Measurements from ENCODE around the gene CNTNAP2.
"Not testable (repeated sequence)": the region's sequence is repeated elsewhere in the genome, so short reads cannot be mapped to it uniquely, and the experiment has no call there.

The CNTNAP2 gene

DNA sequence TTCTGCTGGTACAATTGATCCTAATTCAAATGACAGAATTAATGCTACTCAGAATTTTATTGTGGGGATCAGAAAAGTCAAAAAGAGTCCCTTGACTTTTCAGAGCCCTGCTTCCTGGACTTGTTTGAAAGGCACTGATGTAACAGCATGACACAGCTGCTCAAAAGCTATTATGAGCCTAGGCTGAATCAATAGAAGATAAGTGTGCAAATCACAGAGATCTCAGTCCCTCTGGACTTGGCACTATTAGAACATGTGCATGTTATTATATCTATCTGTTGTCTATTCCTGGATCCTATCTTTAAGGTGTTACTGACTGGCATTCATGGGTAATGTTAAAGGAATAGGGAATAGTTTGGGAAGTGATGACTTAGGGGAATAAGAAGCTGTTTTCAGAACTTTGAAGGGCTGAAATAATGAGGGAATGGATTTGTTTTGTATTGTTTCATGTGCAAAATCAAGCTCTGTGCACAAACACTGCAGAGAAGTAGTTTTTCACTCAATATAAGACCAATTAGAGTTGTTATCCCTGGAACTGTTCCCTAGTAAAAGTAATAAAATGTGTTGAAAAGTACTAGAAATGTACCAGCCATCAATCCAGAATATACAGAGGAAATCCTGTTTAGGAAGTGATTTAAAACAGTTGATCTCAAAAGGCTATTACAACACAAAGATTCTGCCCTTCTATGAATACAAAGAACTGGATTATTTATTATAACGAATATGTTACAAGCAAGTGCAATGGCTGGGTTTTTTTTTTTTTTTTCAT lies 1659.1 kb downstream of the CNTNAP2 start:
- no peak for DNase-seq (ENCODE audit: low read depth)

DNA sequence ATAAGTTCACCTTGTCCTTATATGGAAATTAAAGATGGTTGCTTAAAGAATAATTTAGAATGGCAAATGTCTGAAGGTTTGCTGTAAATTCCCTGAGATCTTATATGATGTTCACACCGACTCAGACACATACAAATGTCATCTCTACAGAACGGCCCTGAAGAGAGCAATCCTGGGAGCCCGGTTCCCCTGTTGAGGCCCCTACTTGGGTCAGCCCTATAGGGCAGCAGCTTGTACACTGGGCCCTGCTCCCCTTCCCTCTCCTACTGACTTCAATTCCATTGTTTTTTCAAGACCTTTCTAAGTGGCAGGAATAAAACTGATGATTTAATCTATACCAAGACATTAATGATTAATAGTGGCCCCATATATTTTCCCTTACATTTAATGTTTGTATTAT lies 1660.7 kb downstream of the CNTNAP2 start:
- DNase-seq (ENCODE audit: low read depth) = no peak

DNA sequence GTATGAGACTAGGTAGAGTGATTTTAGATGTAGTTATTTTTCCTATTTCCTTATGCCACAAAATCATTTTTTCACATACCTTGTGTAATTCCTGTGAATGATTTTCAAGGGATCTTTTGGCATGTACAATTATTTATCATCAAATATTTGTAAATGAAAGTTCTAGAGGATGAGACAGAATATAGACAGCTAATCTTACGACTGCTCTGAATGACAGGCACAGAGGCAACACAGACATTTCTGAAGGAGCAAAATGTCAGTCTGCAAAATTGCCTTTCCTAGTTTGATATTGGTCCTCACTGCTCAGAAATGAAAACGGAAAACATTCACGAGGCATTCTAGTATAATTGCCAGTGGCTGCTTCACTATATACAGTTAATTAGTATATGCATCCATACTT lies 1663.3 kb downstream of the CNTNAP2 start:
- DNase-seq (ENCODE audit: low read depth) = no peak

DNA sequence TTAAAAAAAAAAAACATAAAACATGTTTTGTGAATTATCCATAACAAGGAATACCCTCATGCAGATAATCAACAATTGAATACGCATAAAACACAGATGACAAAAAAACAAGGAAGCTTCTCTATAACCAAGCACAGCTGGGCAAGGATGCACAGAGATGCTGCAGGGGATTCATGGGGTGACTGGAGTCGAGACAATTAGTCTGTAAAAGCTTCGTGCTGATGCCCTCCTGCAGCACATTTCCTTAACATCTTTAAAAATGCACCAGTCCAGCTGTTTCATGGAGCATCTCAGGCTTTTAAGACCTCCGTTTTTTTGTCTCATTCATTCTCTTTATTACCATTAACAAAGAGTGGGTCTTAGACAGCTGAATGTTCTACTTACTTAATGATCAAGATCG lies 1680.0 kb downstream of the CNTNAP2 start:
- no peak for DNase-seq (ENCODE audit: low read depth)

DNA sequence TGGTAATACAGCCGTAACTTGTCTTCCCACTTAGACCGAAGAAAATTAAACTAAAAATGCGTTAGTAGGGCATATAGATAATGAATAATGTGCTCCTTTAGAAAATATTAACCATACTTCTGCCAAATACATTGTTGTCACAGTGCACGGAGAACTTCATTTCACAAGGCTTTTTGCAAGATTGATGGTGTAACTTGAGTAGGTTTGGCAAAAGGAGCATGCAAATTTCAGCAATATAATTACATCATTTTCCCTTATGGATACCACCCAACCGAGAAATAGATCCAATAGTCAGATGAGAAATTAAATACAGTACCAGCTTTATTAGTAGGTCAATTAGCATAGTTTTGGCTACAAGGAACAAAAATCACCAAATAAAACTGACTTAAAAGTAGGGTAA lies 1681.4 kb downstream of the CNTNAP2 start:
- no peak for DNase-seq (ENCODE audit: low read depth)

DNA sequence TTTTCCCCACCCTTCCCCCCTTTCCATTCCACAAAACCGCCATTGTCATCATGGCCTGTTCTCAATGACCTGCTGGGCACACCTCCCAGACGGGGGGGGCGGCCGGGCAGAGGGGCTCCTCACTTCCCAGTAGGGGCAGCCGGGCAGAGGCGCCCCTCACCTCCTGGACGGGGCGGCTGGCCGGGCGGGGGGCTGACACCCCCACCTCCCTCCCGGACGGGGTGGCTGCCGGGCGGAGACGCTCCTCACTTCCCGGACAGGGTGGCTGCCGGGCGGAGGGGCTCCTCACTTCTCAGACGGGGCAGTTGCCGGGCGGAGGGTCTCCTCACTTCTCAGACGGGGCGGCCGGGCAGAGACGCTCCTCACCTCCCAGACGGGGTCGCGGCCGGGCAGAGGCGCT lies 1685.2 kb downstream of the CNTNAP2 start:
- not testable (repeated sequence) for DNase-seq (ENCODE audit: low read depth)

DNA sequence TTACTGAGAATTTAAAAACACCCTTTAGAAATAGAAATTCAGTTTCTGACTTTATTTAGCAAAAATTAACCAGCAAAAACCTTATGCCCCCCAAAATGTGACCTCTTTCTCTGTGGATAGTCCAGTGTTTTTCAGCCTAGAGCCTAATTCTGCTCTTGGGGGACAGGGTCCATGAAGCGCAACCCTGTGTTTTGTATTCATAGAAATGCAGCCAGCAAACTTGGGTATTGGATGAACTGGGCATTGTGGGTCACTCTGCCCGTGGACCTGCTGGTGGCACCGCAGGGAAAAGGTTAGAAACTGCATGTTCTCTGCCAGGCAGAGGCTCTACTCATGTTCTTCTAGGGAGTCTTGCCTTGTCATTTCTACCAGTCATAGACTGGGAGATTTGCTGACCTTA lies 1686.5 kb downstream of the CNTNAP2 start:
- DNase-seq (ENCODE audit: low read depth) = no peak

DNA sequence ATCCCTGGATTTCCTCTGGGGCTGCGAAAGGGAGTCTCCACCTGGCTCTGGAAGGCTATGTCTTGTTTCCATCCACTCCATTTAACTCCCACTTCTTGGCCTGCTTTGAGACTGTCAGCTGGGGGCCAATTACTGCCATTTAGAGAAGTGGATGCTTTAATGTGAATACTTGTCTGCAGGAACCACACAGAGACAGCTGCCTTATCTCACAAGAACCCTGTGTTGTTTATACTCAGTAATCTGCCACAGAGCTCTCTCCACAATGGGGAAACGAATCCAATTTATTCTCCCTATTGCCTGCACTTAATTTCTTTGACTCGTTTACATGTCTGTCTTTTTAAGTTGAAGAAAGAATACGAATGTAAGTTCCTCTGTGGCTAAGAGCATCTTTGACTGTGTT lies 1687.0 kb downstream of the CNTNAP2 start:
- DNase-seq (ENCODE audit: low read depth) = no peak

DNA sequence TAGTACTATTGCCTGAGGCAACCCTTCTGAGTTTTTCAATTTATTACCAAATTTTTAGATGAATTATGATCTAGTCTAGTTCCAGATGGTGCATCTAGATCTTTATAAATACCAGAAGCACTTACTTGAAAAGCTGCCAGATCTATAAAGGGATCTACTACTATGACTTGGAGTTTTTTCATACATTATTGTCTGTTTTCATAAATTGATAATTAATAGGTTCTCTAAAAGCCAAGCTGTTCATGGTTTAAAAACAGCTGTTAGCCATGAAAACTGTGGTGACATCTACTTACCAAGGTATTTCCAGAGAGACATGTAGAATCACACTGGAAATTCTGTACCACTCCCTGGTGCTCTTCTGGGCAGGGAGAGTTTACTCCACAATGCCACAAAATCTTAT lies 1687.4 kb downstream of the CNTNAP2 start:
- DNase-seq (ENCODE audit: low read depth) = no peak

DNA sequence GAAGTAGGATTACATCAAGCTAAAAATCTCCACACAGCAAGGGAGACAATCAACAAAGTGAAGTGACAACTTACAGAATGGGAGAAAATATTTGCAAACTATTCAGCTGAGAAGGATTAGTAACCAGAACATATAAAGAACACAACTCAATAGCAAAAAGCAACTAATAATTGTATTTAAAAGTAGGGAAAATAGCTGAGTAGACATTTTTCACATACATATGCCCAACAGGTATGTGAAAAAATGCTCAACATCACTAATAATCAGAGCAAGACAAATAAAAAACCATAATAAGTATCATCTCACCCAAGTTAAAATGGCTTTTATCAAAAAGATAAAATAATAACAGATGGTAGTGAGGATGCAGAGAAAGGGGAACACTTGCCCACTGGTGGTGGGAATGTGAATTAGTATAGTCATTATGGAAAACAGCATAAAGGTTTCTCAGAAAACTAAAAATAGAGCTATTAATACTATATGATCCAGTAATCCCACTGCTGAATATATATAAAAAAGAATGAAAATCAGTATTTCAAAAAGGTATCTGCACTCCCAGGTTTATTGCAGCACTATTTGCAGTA lies 1689.5 kb downstream of the CNTNAP2 start:
- no peak for DNase-seq (ENCODE audit: low read depth)

DNA sequence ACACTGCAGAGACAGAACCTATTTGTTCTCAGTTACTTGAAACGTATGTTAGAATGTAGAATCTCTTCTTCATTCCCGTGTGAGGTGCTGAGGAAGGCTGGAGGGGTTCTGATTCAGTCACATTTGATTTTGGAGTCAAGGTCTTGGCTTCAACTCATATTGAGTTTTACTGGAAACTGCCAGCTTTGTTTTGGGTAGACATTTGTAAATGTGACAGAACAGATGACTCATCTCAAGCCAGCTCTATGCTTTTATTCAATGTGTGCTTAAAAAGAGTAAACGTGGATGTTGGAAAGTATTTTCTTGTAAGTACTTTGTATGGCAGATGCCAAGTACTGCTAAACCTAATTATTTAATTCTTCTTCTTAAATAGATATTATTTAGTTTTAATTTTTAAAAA lies 1693.2 kb downstream of the CNTNAP2 start:
- DNase-seq (ENCODE audit: low read depth) = peak; percentile 12

DNA sequence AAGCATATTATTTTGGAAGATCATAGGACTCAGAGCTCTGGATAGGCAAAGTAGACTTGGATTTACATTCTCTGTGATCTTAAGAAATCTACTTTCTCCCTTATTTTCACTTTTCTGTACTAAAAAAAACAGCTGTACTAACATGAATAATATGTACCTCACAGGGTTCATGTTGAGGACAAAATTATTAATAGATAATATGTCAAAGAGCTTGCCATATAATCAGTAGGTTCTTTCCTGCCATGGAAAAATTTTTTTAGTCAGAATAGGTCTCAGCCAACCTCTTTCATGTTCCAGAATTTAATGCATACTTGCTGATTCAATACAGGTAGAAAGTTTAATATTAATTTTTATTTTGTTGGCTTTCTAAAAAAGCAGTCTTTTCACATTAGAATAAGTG lies 1693.7 kb downstream of the CNTNAP2 start:
- no peak for DNase-seq (ENCODE audit: low read depth)

DNA sequence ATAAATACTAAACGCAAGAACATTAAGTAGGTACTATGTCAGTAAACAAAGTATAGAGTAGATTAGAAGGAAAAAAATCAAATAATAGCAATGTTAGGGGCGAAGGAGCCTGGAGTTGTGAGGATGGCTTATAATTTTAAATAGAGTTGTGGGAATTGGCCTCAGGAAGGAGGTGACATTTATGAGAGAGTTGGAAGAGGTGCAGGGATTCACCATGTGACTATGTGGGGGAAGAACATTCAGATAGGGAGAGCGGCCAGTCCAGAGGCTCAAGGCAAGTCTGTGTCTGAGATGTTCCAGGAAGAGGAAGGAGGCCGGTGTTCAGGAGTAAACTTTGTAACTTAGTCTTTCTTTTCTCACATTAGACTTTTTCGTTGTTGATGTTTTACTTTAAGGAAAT lies 1695.3 kb downstream of the CNTNAP2 start:
- DNase-seq (ENCODE audit: low read depth) = no peak

DNA sequence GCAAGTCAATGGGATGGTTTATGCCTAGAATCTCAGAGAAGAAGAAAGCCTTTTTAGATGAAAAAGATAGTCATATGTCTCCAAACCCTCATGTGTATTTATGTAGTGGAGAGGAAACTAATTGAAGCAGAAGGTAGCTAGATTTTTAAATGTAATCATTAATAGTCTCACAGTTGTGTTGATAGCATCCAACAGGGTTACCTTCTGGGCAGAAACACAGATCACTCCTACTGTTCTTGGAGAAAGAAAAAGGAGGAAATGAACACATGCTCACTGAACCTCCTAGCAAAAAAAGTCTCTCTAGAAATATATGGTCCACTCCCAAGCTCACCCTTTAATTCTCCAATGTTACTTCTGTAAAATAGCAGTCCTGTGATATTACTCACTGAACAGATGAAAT lies 1696.7 kb downstream of the CNTNAP2 start:
- no peak for DNase-seq (ENCODE audit: low read depth)

DNA sequence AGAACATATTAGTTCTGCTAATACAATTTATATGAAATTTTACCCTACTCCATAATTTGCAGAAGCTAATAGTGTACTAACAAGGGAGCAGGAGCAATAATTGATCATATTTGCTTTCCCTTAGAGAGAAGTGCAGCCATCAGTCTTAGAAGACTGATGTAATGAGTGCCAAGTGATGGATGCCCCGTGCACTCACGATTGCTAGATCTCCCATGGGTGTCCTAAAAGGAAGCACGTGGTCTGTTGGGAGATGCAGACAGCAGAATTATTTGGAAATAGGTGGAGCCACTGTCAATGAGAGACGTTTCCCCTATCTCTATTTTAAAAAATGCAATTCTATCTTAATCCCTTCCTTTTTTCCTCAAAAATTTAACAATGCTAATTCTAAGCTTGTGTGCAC lies 1701.7 kb downstream of the CNTNAP2 start:
- DNase-seq (ENCODE audit: low read depth) = no peak

DNA sequence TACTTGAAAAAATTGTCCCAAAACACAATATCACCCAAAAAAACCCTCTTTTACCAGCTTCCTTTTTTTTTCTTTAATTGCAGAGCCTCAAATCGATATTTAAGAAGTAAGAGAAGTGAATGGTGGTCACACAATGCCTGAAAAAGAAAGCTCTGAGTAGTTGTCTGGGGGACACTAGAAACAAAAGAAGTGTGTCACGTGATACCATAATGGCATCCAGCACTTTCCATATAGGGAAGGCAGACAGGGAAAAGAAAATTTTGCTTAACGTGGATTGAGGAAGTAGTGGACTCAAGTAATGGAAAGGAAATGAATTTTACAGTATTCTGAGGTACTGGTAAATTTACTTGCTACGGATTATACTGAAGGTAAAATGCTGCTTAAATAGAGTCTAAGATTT lies 1708.1 kb downstream of the CNTNAP2 start:
- no peak for DNase-seq (ENCODE audit: low read depth)

DNA sequence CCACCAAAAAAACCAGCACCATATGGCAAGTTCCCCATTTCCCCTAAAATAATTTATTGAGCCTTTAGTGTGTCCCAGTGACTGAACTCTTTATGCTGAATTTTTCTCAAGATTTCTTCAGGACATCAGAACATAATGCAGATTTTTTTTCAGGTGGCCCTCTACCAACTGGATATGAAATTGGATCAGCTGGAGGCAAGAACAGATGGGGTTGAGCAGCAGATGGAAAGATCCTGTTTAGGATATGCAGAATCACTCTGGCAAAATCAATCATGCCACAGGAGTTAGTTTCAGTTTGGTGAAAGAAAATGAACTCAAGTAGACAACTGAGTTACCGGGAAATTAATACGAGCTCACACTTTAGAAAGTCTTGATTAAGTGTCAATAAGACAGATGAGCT lies 1712.4 kb downstream of the CNTNAP2 start:
- no peak for DNase-seq (ENCODE audit: low read depth)

DNA sequence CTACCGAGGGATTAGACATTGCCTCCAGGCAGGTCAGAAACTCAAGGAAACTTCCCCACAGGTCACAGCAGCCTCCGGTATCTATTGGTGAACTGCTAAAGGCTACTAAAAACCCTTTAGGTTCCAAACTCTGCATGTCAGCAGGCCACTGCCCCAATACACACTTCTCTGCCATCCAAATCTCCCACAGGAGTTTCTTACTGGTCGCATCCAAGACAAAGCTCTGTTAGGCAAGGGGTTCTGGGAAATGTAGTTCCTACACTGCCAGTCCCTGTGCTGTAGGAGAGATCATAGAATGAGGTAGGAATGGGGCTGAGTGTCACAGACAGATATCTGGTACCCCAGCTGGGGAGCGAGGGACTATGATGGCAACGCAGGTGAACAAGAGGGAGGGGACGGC lies 1717.0 kb downstream of the CNTNAP2 start:
- DNase-seq (ENCODE audit: low read depth) = no peak

DNA sequence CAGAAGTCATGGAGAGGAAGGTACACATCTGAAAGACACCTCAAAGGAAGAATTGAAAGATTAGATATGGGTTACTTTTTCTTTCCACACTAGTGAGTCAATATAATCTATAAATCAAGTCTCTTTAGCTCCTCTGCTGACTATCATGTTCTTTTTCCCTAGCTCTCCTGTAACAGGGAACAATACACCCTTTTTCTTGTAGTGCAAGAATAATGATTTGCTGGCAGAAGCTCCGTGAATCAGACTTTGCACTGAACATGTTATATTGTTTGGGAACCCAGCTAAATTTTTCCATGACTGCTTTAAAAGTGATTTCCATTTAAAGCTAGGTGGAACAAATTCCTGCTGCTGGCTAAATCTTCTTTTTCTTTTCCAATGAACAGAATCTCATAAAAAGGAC lies 1717.4 kb downstream of the CNTNAP2 start:
- peak; percentile 5 for DNase-seq (ENCODE audit: low read depth)

DNA sequence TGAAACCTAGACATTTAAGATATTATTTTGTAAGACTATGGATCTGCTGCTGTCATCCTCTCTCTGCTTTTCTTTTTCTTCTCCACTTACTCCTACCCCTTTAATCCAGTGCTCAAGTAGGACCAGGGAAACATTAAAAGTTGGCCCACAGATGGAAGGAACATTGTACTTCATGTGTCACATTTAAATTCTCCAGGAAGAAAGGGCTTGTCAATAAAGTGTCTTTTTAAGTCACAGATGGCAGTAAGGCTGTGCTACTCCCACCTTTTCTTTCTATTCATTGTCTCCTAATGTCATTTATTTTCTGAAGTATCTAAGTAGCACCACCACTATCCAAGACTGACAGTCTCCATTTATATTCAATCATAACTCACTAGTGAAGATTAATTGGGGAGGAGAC lies 1736.2 kb downstream of the CNTNAP2 start:
- DNase-seq (ENCODE audit: low read depth) = no peak

DNA sequence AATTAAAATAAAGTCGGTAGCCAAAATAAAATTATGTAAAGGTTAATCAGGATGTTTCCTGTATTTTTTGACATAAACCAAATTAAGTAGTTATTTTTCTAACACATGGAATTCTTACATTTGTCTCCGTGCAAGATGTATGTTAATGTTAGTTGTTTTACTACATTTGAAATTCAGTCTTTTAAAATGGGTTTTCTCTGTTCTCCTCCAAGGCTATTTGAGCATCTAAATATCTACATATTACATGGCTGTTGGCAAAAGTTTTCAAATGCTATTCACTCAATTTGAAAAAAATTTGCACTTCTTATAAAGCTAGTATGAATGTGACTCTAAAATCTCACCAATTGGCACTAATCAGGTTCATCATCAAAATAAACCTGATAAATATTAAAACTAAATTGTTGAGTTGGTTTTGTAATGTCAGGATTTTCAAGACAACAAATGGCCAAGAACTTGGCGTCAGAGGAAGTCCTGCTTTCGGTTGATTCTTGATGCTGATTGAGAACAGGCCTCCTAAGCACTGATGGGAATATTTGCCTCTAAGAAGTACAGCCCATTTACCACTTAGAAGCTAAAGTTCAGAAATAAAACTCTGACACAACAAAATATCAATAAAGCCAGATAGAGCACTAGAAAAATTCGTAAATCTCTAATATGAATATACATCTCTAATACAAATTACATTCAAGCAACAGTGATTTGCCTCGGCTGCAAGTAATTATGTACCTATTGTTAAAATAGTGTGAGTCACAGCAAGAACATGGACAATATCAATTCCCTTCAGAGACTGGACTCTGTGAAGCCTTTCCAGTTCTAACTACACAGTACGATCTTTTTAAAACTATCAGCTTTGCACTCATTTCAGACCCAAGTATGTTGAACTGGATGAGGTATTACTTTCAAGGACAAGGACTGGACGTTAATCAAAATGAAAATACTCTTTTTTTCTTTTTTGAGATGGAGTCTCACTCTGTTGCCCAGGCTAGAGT lies 1740.8 kb downstream of the CNTNAP2 start:
- DNase-seq (ENCODE audit: low read depth) = no peak

DNA sequence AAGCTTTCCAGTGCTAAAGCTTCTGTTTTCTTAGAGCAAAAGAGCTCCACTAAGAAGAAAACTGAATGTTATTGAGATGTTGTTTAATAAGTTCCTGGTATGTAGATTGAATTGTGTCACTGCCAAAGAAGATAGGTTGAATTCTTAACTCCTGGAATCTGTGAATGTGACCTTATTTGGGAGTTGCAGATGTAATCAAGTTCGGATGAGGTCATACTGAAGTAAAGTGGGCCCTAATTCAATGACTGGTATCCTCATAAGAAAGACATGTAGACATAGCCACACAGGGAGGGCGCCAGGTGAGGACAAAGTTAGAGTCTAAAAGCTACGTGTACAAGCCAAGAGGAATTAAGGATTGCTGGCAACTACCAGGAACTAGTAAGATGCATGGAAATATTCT lies 1741.8 kb downstream of the CNTNAP2 start:
- DNase-seq (ENCODE audit: low read depth) = no peak

DNA sequence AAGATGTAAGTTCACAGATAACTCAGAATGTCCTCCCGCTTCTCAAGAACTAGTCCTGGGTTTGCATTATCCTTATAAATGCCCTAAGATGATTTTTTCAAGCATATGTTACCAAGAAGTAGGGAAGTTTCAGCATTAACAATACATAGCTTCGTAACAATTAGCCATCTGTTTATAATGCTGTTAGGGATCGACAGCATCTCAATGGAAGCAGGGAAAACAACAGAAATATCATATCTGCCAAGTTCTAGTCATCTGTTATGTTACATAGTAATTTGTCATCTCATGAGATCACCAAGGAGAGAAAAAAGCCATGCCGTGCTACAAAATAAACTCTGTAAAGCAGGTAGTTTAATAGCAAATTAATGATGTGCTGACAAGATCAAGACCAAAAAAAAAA lies 1742.4 kb downstream of the CNTNAP2 start:
- DNase-seq (ENCODE audit: low read depth) = no peak

All from stromal cell of bone marrow (primary cell).